K562 (cell line): ENCODE results near the gene RNASEH2C. TPM values are rescaled to one million over a fixed set of nuclear protein-coding genes. Genes with fewer than 3 reads are reported as not detected.
A peak's percentile ranks its signal among the peaks of the same experiment; 100 is the strongest.

Experiments
- ARID4B ChIP-seq: sonication (generic); formaldehyde crosslinking; IDR thresholded peaks from 2 replicates; pipeline ENCODE4 v1.8.0; 2022; ENCODE audit warnings: mild to moderate bottlenecking, missing genetic modification reagents
- ARNT ChIP-seq, 2 experiments: fragments of 450-650 bp; IDR thresholded peaks; 2 replicates each; pipeline ENCODE4 v1.6.1; 2016; ENCODE audit warnings: mild to moderate bottlenecking in 1 of 2
- CGGBP1 ChIP-seq: fragments of 250-450 bp; sonication (Bioruptor Pico); IDR thresholded peaks from 2 replicates; pipeline ENCODE4 v1.9.0; 2021; ENCODE audit warnings: mild to moderate bottlenecking
- CTCF ChIP-seq, 3 experiments: IDR thresholded peaks in 2 of 3; conservative IDR thresholded peaks in 1 of 3; 2 replicates each; pipeline ENCODE4 v1.5.1; 2011 to 2012; ENCODE audit warnings: low read length in 3 of 3, mild to moderate bottlenecking in 3 of 3, control low read depth in 2 of 3, improper control_type of control experiment in 1 of 3, inconsistent platforms in 1 of 3, low read depth in 1 of 3, mixed read lengths in 1 of 3, moderate library complexity in 1 of 3; ENCODE audit not compliant: insufficient read depth in 2 of 3
- HDAC6 ChIP-seq: IDR thresholded peaks from 2 replicates; pipeline ENCODE4 v1.6.1; 2012; ENCODE audit warnings: low read depth, mild to moderate bottlenecking, control low read depth, inconsistent platforms, low read length, moderate library complexity
- NCOA2 ChIP-seq, 2 experiments: fragments of 450-650 bp; IDR thresholded peaks; 2 replicates each; pipeline ENCODE4 v1.6.1; 2018; ENCODE audit warnings: mild to moderate bottlenecking in 2 of 2, moderate library complexity in 1 of 2; ENCODE audit not compliant: partially characterized antibody in 2 of 2
- NFYB ChIP-seq: IDR thresholded peaks from 2 replicates; pipeline ENCODE4 v1.6.1; 2011; ENCODE audit warnings: mild to moderate bottlenecking, moderate library complexity; ENCODE audit not compliant: insufficient read length; ENCODE audit errors: extremely low read depth
- RAD21 ChIP-seq, 2 experiments: fragments of 250-450 bp in 1 of 2; fragments of 450-650 bp in 1 of 2; sonication (Bioruptor Pico) in 1 of 2; formaldehyde crosslinking in 1 of 2; IDR thresholded peaks in 1 of 2; conservative IDR thresholded peaks in 1 of 2; 2 replicates each; pipeline versions ENCODE4 v1.4.0 to v1.8.0; 2020 to 2022; ENCODE audit warnings: mild to moderate bottlenecking in 2 of 2, moderate library complexity in 1 of 2
- polyA plus RNA-seq, 8 experiments: library from polyadenylated mRNA; depleted of rRNA in 4 of 8; stranded (reverse) in 5 of 8; unstranded in 3 of 8; fragments of >200 nt; fragmentation: Nextera tagmentation in 2 of 8; fragmentation: Illumina TruSeq in 1 of 8; extraction: Ambion mirVana in 2 of 8; extraction: Trizol in 1 of 8; gene quantifications; 2 replicates each; pipeline versions ENCODE4 v1.2.1 to v1.2.3, GENCODE V29; 2011 to 2014; ENCODE audit warnings: inconsistent platforms in 1 of 8, missing spikeins in 1 of 8
- total RNA-seq, 7 experiments: library from RNA; depleted of rRNA in 6 of 7; stranded (reverse); fragments of >200 nt in 6 of 7; fragmentation: Illumina TruSeq in 2 of 7; extraction: Trizol in 2 of 7; gene quantifications; 2 replicates each; pipeline versions ENCODE4 v1.2.1 to v1.2.3, GENCODE V29; 2011 to 2021; ENCODE audit warnings: low replicate concordance in 1 of 7
- TF ChIP-seq, protein P1 (sequence below): fragments of 250-450 bp; sonication (Bioruptor Pico); IDR thresholded peaks from 2 replicates; pipeline ENCODE4 v1.8.0; 2022; ENCODE audit warnings: inconsistent platforms, mild to moderate bottlenecking, moderate library complexity, borderline replicate concordance
- TF ChIP-seq, protein P2 (sequence below): fragments of 450-650 bp; IDR thresholded peaks from 2 replicates; pipeline ENCODE4 v1.6.1; 2016
- TF ChIP-seq, protein P3 (sequence below): fragments of 450-650 bp; formaldehyde crosslinking; IDR thresholded peaks from 2 replicates; pipeline ENCODE4 v1.4.0; 2022; ENCODE audit warnings: missing genetic modification characterization

Gene RNASEH2C
- total and polyA plus RNA-seq, 9 of the 15 experiments (the other 6 are each of a cell fraction or from before 2014, with no cell fraction given) = 5.4 to 78.2 (median 15.6) TPM

DNA sequence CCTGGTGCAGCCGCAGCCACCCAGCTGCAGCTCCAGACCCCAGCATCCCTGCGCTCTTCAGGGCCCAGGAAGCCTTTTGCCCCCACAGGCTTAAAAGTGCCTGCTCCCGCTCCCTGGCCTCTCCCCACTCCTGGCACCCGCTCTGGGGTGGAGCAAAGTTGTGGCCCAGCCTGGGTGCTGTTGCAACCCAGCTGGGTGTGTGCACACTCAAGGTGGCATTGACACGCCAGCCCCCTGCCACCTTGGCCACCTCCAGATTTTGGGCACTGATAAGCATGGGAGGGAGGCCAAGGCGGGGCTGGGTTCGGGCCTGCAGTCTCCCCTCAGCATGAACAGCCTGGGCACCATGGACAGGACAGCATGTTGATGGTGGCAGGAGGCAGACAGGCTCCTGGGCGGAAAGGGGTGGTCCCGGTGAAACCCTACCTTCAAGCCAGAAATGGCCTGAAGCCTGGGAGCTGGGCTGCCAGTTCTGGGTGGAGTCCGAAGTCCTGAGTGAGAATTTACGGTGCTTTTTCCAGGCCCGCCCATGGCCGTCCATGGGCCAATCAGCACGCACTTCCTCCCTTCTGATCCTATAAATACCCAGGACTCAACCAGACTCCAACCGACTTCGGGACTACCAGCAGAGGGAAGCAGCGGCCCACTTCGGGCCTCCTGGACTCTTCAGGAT, 23.6 kb upstream of the RNASEH2C start (continued):
- TF ChIP-seq NFYB = peak; percentile 87
- TF ChIP-seq, protein P1, sequence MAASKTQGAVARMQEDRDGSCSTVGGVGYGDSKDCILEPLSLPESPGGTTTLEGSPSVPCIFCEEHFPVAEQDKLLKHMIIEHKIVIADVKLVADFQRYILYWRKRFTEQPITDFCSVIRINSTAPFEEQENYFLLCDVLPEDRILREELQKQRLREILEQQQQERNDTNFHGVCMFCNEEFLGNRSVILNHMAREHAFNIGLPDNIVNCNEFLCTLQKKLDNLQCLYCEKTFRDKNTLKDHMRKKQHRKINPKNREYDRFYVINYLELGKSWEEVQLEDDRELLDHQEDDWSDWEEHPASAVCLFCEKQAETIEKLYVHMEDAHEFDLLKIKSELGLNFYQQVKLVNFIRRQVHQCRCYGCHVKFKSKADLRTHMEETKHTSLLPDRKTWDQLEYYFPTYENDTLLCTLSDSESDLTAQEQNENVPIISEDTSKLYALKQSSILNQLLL = no peak
- TF ChIP-seq CGGBP1 (CRISPR knock-in tag) = no peak
- TF ChIP-seq CTCF (IDR thresholded peaks at IDR 0.05 in 2 of 3, conservative IDR thresholded peaks at IDR 0.05 in 1 of 3; ENCODE audit: insufficient read depth in 2 of 3, low read depth in 1 of 3, low read length in 3 of 3) = peak; percentile 64 to 90 (median 78)
- no peak for TF ChIP-seq HDAC6
- TF ChIP-seq, protein P2, sequence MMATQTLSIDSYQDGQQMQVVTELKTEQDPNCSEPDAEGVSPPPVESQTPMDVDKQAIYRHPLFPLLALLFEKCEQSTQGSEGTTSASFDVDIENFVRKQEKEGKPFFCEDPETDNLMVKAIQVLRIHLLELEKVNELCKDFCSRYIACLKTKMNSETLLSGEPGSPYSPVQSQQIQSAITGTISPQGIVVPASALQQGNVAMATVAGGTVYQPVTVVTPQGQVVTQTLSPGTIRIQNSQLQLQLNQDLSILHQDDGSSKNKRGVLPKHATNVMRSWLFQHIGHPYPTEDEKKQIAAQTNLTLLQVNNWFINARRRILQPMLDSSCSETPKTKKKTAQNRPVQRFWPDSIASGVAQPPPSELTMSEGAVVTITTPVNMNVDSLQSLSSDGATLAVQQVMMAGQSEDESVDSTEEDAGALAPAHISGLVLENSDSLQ = 0 out of 2 replicates have a peak, but pooled peaks have one; percentile 36
- no peak for TF ChIP-seq ARID4B (CRISPR knock-in tag)
- TF ChIP-seq RAD21 (CRISPR knock-in tag; conservative IDR thresholded peaks at IDR 0.05 in 1 of 2, IDR thresholded peaks at IDR 0.05 in 1 of 2) = peak; percentile 28 to 83; a peak in 3 of 4 replicates
- TF ChIP-seq ARNT (IDR thresholded peaks at IDR 0.05) = no peak
- TF ChIP-seq, protein P3, sequence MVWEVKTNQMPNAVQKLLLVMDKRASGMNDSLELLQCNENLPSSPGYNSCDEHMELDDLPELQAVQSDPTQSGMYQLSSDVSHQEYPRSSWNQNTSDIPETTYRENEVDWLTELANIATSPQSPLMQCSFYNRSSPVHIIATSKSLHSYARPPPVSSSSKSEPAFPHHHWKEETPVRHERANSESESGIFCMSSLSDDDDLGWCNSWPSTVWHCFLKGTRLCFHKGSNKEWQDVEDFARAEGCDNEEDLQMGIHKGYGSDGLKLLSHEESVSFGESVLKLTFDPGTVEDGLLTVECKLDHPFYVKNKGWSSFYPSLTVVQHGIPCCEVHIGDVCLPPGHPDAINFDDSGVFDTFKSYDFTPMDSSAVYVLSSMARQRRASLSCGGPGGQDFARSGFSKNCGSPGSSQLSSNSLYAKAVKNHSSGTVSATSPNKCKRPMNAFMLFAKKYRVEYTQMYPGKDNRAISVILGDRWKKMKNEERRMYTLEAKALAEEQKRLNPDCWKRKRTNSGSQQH (CRISPR knock-in tag) = no peak
- TF ChIP-seq NCOA2 (IDR thresholded peaks at IDR 0.05; ENCODE audit: partially characterized antibody in 2 of 2) = no peak
